Hematopoietic multipotent progenitor cell (in vitro differentiated cells): ENCODE results near the gene XPO6. TPM values are rescaled to one million over a fixed set of nuclear protein-coding genes. Genes with fewer than 3 reads are reported as not detected.
"Not testable (repeated sequence)": the region's sequence is repeated elsewhere in the genome, so short reads cannot be mapped to it uniquely, and the experiment has no call there.

Experiments used
- DNase-seq, 3 donors: peaks; one replicate each; pipeline ENCODE4 v3.0.0-alpha.2; 2011 to 2015; ENCODE audit warnings: low read depth in 2 of 3, low spot score in 2 of 3
- total RNA-seq: library from RNA; depleted of rRNA; stranded (reverse); fragments of >200 nt; gene quantifications from one replicate; pipeline ENCODE4 v1.2.3, GENCODE V29; 2012

XPO6 gene
- total RNA-seq, 1 donor: 139 TPM

GRCh38 chr16:28118637-28119036, 93.1 kb downstream of the XPO6 start:
- no peak for DNase-seq

- DNase-seq: no peak
Measured at GRCh38 chr16:28117168-28117565, 94.6 kb downstream of the XPO6 start.

- DNase-seq: not testable (repeated sequence)
Measured at GRCh38 chr16:28115866-28116265, 95.9 kb downstream of the XPO6 start.

GRCh38 chr16:28112908-28113307, 98.9 kb downstream of the XPO6 start:
- DNase-seq: no peak

GRCh38 chr16:28110977-28111376, 100.8 kb downstream of the XPO6 start:
- no peak for DNase-seq

- peak in 2 of 3 donors; percentile 74 to 92 for DNase-seq
Measured at GRCh38 chr16:28110479-28110878, 101.3 kb downstream of the XPO6 start.

- DNase-seq: no peak
Measured at GRCh38 chr16:28110074-28110473, 101.7 kb downstream of the XPO6 start.

- DNase-seq: peak in 1 of 3 donors; percentile 17
Measured at GRCh38 chr16:28108590-28109247, 103.0 kb downstream of the XPO6 start.

GRCh38 chr16:28107232-28107631, 104.5 kb downstream of the XPO6 start:
- no peak for DNase-seq

- DNase-seq: no peak
Measured at GRCh38 chr16:28106467-28107215, 105.1 kb downstream of the XPO6 start.

GRCh38 chr16:28105954-28106353, 105.8 kb downstream of the XPO6 start:
- DNase-seq: no peak

GRCh38 chr16:28105297-28105696, 106.5 kb downstream of the XPO6 start:
- no peak for DNase-seq

- no peak for DNase-seq
Measured at GRCh38 chr16:28104404-28104803, 107.4 kb downstream of the XPO6 start.

- no peak for DNase-seq
Measured at GRCh38 chr16:28103516-28104170, 108.1 kb downstream of the XPO6 start.

- no peak for DNase-seq
Measured at GRCh38 chr16:28101533-28101890, 110.3 kb downstream of the XPO6 start.

GRCh38 chr16:28100810-28101532, 110.8 kb downstream of the XPO6 start:
- DNase-seq: no peak

- DNase-seq: no peak
Measured at GRCh38 chr16:28098959-28099945, 112.5 kb downstream of the XPO6 start.

- no peak for DNase-seq
Measured at GRCh38 chr16:28098171-28098958, 113.4 kb downstream of the XPO6 start.
